ENCODE measurements around the gene RNF214.

GRCh38 chr11:117195258-117195657 is 37.2 kb upstream of the RNF214 start:
- no peak for TF ChIP-seq CTCF (conservative IDR thresholded peaks at IDR 0.05 in 1 of 2, IDR thresholded peaks at IDR 0.05 in 1 of 2; ENCODE audit: low read depth in 1 of 2, low read length in 2 of 2)
- TF ChIP-seq EZH2 (IDR thresholded peaks at IDR 0.05; ENCODE audit: low read length, missing control alignments), result no peak
